ENCODE data around the gene FANCG.
A peak's percentile ranks its signal among the peaks of the same experiment; 100 is the strongest.

DNA sequence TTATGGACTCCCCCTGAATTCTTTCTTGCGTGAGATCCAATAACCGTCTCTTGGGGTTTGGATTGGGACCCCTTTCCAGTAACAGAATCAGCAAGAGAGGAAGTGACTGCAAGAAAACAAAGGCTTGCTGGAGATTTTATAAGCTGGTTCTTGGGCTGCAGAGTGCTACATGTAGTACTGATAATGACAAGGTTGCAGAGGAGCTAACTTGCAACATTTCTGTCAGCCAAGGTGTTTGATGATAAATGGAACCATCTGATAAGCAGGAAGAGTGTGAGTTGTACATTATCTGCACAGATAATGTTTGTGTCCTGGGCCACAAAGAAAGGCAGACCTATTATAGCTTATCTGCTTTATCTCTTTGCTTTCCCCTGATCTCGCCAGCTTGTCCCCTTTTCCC, 53.1 kb downstream of the FANCG start:
- 0 out of 2 replicates have a peak, but pooled peaks have one; percentile 9 for TF ChIP-seq GATA2 (IDR thresholded peaks at IDR 0.05; ENCODE audit: low read depth, low read length)
- TF ChIP-seq GATA3 (IDR thresholded peaks at IDR 0.05; ENCODE audit: low read depth, low read length) = 0 out of 2 replicates have a peak, but pooled peaks have one; percentile 13

Data from SH-SY5Y (cell line).